ENCODE measurements around the gene TMSB10.
A peak's percentile ranks its signal among the peaks of the same experiment; 100 is the strongest.

The TMSB10 gene

GRCh38 chr2:84946204-84947009, 41.0 kb downstream of the TMSB10 start:
- DNase-seq (ENCODE audit: insufficient read length, low spot score), result peak; percentile 75
- peak; percentile 97 for FAIRE-seq
- TF ChIP-seq POLR2A (IDR thresholded peaks at IDR 0.05; ENCODE audit: low read depth, low read length), result no peak

- no peak for FAIRE-seq
- TF ChIP-seq POLR2A (IDR thresholded peaks at IDR 0.05; ENCODE audit: low read depth, low read length), result no peak
- DNase-seq (ENCODE audit: insufficient read length, low spot score), result no peak
These were observed 41.6 kb downstream of the TMSB10 start for GRCh38 chr2:84947010-84947593.

GRCh38 chr2:84953535-84953934, 48.1 kb downstream of the TMSB10 start:
- TF ChIP-seq POLR2A (IDR thresholded peaks at IDR 0.05; ENCODE audit: low read depth, low read length), result no peak
- DNase-seq (ENCODE audit: insufficient read length, low spot score) (no peak), FAIRE-seq (no peak)

- DNase-seq (ENCODE audit: insufficient read length, low spot score) (no peak), FAIRE-seq (no peak)
- no peak for TF ChIP-seq POLR2A (IDR thresholded peaks at IDR 0.05; ENCODE audit: low read depth, low read length)
These were observed 48.9 kb downstream of the TMSB10 start for GRCh38 chr2:84954329-84954728.

All from H54 (cell line).